NB4 (cell line): ENCODE data around the gene RERE.

ENCODE experiments used
- CTCF ChIP-seq: IDR thresholded peaks from one replicate; pipeline ENCODE4 v1.5.1; 2012; ENCODE audit warnings: low read depth, low read length
- MAX ChIP-seq: IDR thresholded peaks from 2 replicates; pipeline ENCODE4 v1.6.1; 2011; ENCODE audit warnings: low read depth, low read length
- POLR2A ChIP-seq: IDR thresholded peaks from 2 replicates; pipeline ENCODE4 v1.6.1; 2011; ENCODE audit warnings: mild to moderate bottlenecking; ENCODE audit not compliant: insufficient read length; ENCODE audit errors: extremely low read depth

GRCh38 chr1:8395433-8395866 lies 422.0 kb downstream of the RERE start:
- no peak; the same call in 1 of the 2 replicates for TF ChIP-seq MAX
- no peak for TF ChIP-seq CTCF
- no peak for TF ChIP-seq POLR2A
